Neural cell (in vitro differentiated cells): Measurements from ENCODE around the gene AKAP14.
"Not testable (repeated sequence)": the region's sequence is repeated elsewhere in the genome, so short reads cannot be mapped to it uniquely, and the experiment has no call there.

ENCODE experiments used
- EZH2 ChIP-seq: fragments of 200-600, 300-800 bp; shearing (Covaris generic), sonication (generic); IDR thresholded peaks from 2 replicates; pipeline ENCODE4 v1.6.1; 2014; ENCODE audit warnings: antibody characterized with exemption, low read length, borderline replicate concordance, mild to moderate bottlenecking; ENCODE audit not compliant: insufficient read depth, poor library complexity, severe bottlenecking
- MXI1 ChIP-seq: fragments of 450-650 bp; conservative IDR thresholded peaks from 2 replicates; pipeline ENCODE4 v1.6.1; 2014; ENCODE audit warnings: antibody characterized with exemption, mild to moderate bottlenecking; ENCODE audit not compliant: poor library complexity, severe bottlenecking
- SMC3 ChIP-seq: fragments of 450-650 bp; conservative IDR thresholded peaks from 2 replicates; pipeline ENCODE4 v1.6.1; 2014; ENCODE audit warnings: antibody characterized with exemption, mild to moderate bottlenecking, moderate library complexity; ENCODE audit not compliant: poor library complexity
- TAF1 ChIP-seq: IDR thresholded peaks from 2 replicates; pipeline ENCODE4 v1.6.1; 2012; ENCODE audit warnings: low read depth
- TF ChIP-seq, protein P1 (sequence below): fragments of 450-650 bp; IDR thresholded peaks from 2 replicates; pipeline ENCODE4 v1.5.1; 2014; ENCODE audit warnings: antibody characterized with exemption, mild to moderate bottlenecking, moderate library complexity; ENCODE audit not compliant: poor library complexity, severe bottlenecking

DNA sequence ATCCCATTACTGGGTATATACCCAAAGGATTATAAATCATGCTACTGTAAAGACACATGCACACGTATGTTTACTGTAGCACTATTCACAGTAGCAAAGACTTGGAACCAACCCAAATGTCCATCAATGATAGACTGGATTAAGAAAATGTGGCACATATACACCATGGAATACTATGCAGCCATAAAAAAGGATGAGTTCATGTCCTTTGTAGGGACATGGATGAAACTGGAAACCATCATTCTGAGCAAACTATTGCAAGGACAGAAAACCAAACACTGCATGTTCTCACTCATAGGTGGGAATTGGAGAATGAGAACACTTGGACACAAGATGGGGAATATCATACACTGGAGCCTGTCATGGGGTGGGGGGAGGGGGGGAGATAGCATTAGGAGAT lies 71.1 kb downstream of the AKAP14 start:
- TF ChIP-seq SMC3, MXI1, EZH2, TAF1: not testable (repeated sequence)
- TF ChIP-seq, protein P1, sequence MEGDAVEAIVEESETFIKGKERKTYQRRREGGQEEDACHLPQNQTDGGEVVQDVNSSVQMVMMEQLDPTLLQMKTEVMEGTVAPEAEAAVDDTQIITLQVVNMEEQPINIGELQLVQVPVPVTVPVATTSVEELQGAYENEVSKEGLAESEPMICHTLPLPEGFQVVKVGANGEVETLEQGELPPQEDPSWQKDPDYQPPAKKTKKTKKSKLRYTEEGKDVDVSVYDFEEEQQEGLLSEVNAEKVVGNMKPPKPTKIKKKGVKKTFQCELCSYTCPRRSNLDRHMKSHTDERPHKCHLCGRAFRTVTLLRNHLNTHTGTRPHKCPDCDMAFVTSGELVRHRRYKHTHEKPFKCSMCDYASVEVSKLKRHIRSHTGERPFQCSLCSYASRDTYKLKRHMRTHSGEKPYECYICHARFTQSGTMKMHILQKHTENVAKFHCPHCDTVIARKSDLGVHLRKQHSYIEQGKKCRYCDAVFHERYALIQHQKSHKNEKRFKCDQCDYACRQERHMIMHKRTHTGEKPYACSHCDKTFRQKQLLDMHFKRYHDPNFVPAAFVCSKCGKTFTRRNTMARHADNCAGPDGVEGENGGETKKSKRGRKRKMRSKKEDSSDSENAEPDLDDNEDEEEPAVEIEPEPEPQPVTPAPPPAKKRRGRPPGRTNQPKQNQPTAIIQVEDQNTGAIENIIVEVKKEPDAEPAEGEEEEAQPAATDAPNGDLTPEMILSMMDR, result not testable (repeated sequence)
